Keratinocyte (primary cell): ENCODE results near the gene MEFV. TPM values are rescaled to one million over a fixed set of nuclear protein-coding genes. Genes with fewer than 3 reads are reported as not detected.

Experiments used
- DNase-seq: peaks from one replicate; pipeline ENCODE4 v3.0.0-alpha.2; 2011; ENCODE audit warnings: low read depth, missing footprints, low spot score
- FAIRE-seq: peaks from 2 replicates; lab custom pipeline; 2011; peaks lifted over from hg19 to GRCh38; lab: Jason Lieb, UNC
- H2AFZ ChIP-seq: 2 replicates; pipeline ENCODE4 v1.6.0; 2012; ENCODE audit warnings: low read length, control low read depth, inconsistent platforms; ENCODE audit not compliant: control insufficient read depth
- H3K27ac ChIP-seq: 2 replicates; pipeline ENCODE4 v1.5.1; 2011; ENCODE audit warnings: low read length; ENCODE audit not compliant: control insufficient read depth, insufficient read depth
- H3K27me3 ChIP-seq: 3 replicates; pipeline ENCODE4 v1.6.0; 2011; ENCODE audit warnings: low read length; ENCODE audit not compliant: control insufficient read depth, insufficient read depth; ENCODE audit errors: extremely low read depth
- H3K36me3 ChIP-seq, 2 experiments: 2 replicates in 1 of 2; 3 replicates in 1 of 2; pipeline ENCODE4 v1.5.1; 2011; ENCODE audit warnings: low read length in 2 of 2, mild to moderate bottlenecking in 1 of 2; ENCODE audit not compliant: control insufficient read depth in 2 of 2, insufficient read depth in 2 of 2; ENCODE audit errors: extremely low read depth in 1 of 2
- H3K4me1 ChIP-seq: 3 replicates; pipeline ENCODE4 v1.5.1; 2011; ENCODE audit warnings: low read length; ENCODE audit not compliant: control insufficient read depth, insufficient read depth; ENCODE audit errors: extremely low read depth
- H3K4me2 ChIP-seq: 3 replicates; pipeline ENCODE4 v1.6.0; 2011; ENCODE audit warnings: low read depth, low read length; ENCODE audit not compliant: control insufficient read depth, insufficient read depth; ENCODE audit errors: extremely low read depth
- H3K4me3 ChIP-seq, 3 experiments: fragments of 200-600 bp in 1 of 3; sonication (generic) in 1 of 3; 2 replicates in 2 of 3; 3 replicates in 1 of 3; pipeline ENCODE4 v1.5.1; 2011 to 2016; ENCODE audit warnings: low read length in 3 of 3, mild to moderate bottlenecking in 3 of 3, control low read depth in 2 of 3, inconsistent platforms in 1 of 3, low read depth in 1 of 3, mixed read lengths in 1 of 3, mixed run types in 1 of 3, moderate library complexity in 1 of 3; ENCODE audit not compliant: control insufficient read depth in 2 of 3, insufficient read depth in 2 of 3; ENCODE audit errors: extremely low read depth in 1 of 3
- H3K79me2 ChIP-seq: 2 replicates; pipeline ENCODE4 v1.6.0; 2012; ENCODE audit warnings: low read length; ENCODE audit not compliant: control insufficient read depth, insufficient read depth
- H3K9ac ChIP-seq: 3 replicates; pipeline ENCODE4 v1.6.0; 2011; ENCODE audit warnings: low read length; ENCODE audit not compliant: control insufficient read depth, insufficient read depth; ENCODE audit errors: extremely low read depth
- H3K9me1 ChIP-seq: 3 replicates; pipeline ENCODE4 v1.6.0; 2011; ENCODE audit warnings: low read length; ENCODE audit not compliant: control insufficient read depth, insufficient read depth; ENCODE audit errors: extremely low read depth
- H3K9me3 ChIP-seq: 2 replicates; pipeline ENCODE4 v1.5.1; 2012; ENCODE audit warnings: low read depth, low read length; ENCODE audit not compliant: control insufficient read depth
- H4K20me1 ChIP-seq: 3 replicates; pipeline ENCODE4 v1.6.0; 2011; ENCODE audit warnings: low read length; ENCODE audit not compliant: control insufficient read depth, insufficient read depth; ENCODE audit errors: extremely low read depth
- CTCF ChIP-seq, 3 experiments: IDR thresholded peaks in 1 of 3; conservative IDR thresholded peaks in 1 of 3; optimal IDR thresholded peaks in 1 of 3; 2 replicates in 2 of 3; 3 replicates in 1 of 3; pipeline versions ENCODE3 to v1.5.1; 2011; ENCODE audit warnings: low read length in 3 of 3, mild to moderate bottlenecking in 3 of 3, moderate library complexity in 2 of 3, control low read depth in 1 of 3, inconsistent platforms in 1 of 3; ENCODE audit not compliant: insufficient read depth in 2 of 3; ENCODE audit errors: extremely low read depth in 1 of 3
- EZH2 ChIP-seq: IDR thresholded peaks from one replicate; pipeline ENCODE4 v1.6.1; 2012; ENCODE audit warnings: inconsistent platforms, mild to moderate bottlenecking, low read length, moderate library complexity
- dilution Hi-C: fragments of 300-500 bp; cut with MboI; formaldehyde crosslinking; loops from one replicate; pipeline ENCODE4 v1.7.0; 2020; ENCODE audit warnings: low sequenced_read_pairs; ENCODE audit not compliant: extremely low pct_ligation_motif_present
- polyA plus RNA-seq, 5 experiments: library from polyadenylated mRNA; depleted of rRNA in 3 of 5; stranded (reverse) in 3 of 5; stranded (forward) in 1 of 5; unstranded in 1 of 5; fragments of >200 nt; gene quantifications; 1 replicate in 1 of 5; 2 replicates in 3 of 5; 3 replicates in 1 of 5; pipeline versions ENCODE4 v1.2.1 to v1.2.3, GENCODE V29; 2011 to 2012; ENCODE audit warnings: missing spikeins in 2 of 5, low read depth in 1 of 5, low replicate concordance in 1 of 5

The MEFV gene
- polyA plus RNA-seq, 1 donor (not counting 4 experiments of a cell fraction or from before 2014, with no cell fraction given): not detected

- FAIRE-seq (no peak), DNase-seq (no peak)
- no peak overlapping the region for H3K9ac ChIP-seq
- no peaks in the 10 kb centered on the region for H3K79me2 ChIP-seq
- dilution Hi-C loops: no loop called here
- H2AFZ ChIP-seq: no peak overlapping the region
- no peaks in the 10 kb centered on the region for H3K27me3 ChIP-seq
- no peaks in the 10 kb centered on the region for H3K9me1 ChIP-seq
- no peaks in the 10 kb centered on the region for H3K36me3 ChIP-seq
- no peak overlapping the region for H3K4me3 ChIP-seq
- no peaks in the 10 kb centered on the region for H3K4me1 ChIP-seq
- H3K9me3 ChIP-seq: peaks cover 2% of the 10 kb centered on the region
- H4K20me1 ChIP-seq: no peaks in the 10 kb centered on the region
- no peak overlapping the region for H3K4me2 ChIP-seq
- TF ChIP-seq CTCF (optimal IDR thresholded peaks at IDR 0.05 in 1 of 3, IDR thresholded peaks at IDR 0.05 in 1 of 3, conservative IDR thresholded peaks at IDR 0.05 in 1 of 3; ENCODE audit: extremely low read depth in 1 of 3, insufficient read depth in 2 of 3, low read length in 3 of 3) (no peak), EZH2 (no peak)
- H3K27ac ChIP-seq: no peak overlapping the region
These were observed 43.9 kb downstream of the MEFV start for GRCh38 chr16:3212567-3212966.

- no peak overlapping the region for H3K27ac ChIP-seq
- DNase-seq (no peak), FAIRE-seq (no peak)
- H3K27me3 ChIP-seq: no peaks in the 10 kb centered on the region
- no peaks in the 10 kb centered on the region for H3K79me2 ChIP-seq
- no peak overlapping the region for H3K4me3 ChIP-seq
- dilution Hi-C loops: no loop called here
- no peak overlapping the region for H2AFZ ChIP-seq
- no peaks in the 10 kb centered on the region for H3K4me1 ChIP-seq
- no peak overlapping the region for H3K4me2 ChIP-seq
- no peak for TF ChIP-seq CTCF (optimal IDR thresholded peaks at IDR 0.05 in 1 of 3, IDR thresholded peaks at IDR 0.05 in 1 of 3, conservative IDR thresholded peaks at IDR 0.05 in 1 of 3; ENCODE audit: extremely low read depth in 1 of 3, insufficient read depth in 2 of 3, low read length in 3 of 3)
- no peak for TF ChIP-seq EZH2
- no peaks in the 10 kb centered on the region for H4K20me1 ChIP-seq
- H3K36me3 ChIP-seq: no peaks in the 10 kb centered on the region
- H3K9ac ChIP-seq: no peak overlapping the region
- H3K9me1 ChIP-seq: no peaks in the 10 kb centered on the region
- peaks cover 2% of the 10 kb centered on the region for H3K9me3 ChIP-seq
These were observed 44.4 kb downstream of the MEFV start for GRCh38 chr16:3212006-3212405.
